Ovary (tissue), 9 donors: Measurements from ENCODE around the gene FNDC8. TPM values are rescaled to one million over a fixed set of nuclear protein-coding genes. Genes with fewer than 3 reads are reported as not detected.

Experiments
- DNase-seq, 5 donors: peaks; one replicate each; pipeline ENCODE4 v3.0.0-alpha.2; 2019 to 2020
- H3K27ac ChIP-seq, 2 donors: fragments of 200-600 bp; one replicate each; pipeline versions ENCODE4 v1.5.1 to v1.8.0; 2019 to 2022
- H3K27me3 ChIP-seq: fragments of 200-600 bp; one replicate; pipeline ENCODE4 v1.8.0; 2022
- H3K36me3 ChIP-seq: fragments of 200-600 bp; sonication (generic); one replicate; pipeline ENCODE4 v1.5.1; 2019
- H3K4me1 ChIP-seq: one replicate; pipeline ENCODE4 v1.8.1; 2013; ENCODE audit warnings: mild to moderate bottlenecking, moderate library complexity; ENCODE audit not compliant: insufficient read depth
- H3K4me3 ChIP-seq: fragments of 200-600 bp; sonication (generic); one replicate; pipeline ENCODE4 v1.5.1; 2017
- H3K9me3 ChIP-seq, 2 donors: fragments of 200-600 bp in 1 of 2; sonication (generic) in 1 of 2; one replicate each; pipeline versions ENCODE4 v1.5.1 to v1.8.1; 2013 to 2019; ENCODE audit warnings: mild to moderate bottlenecking in 1 of 2, moderate library complexity in 1 of 2
- CTCF ChIP-seq, 3 donors: fragments of 450-650 bp in 2 of 3; fragments of 200-600 bp in 1 of 3; IDR thresholded peaks; one replicate each; pipeline versions ENCODE4 v1.5.1 to v1.8.0; 2016 to 2022; ENCODE audit warnings: antibody characterized with exemption in 3 of 3, mild to moderate bottlenecking in 1 of 3
- EP300 ChIP-seq: sonication (generic); formaldehyde crosslinking; IDR thresholded peaks from one replicate; pipeline ENCODE4 v1.6.1; 2017; ENCODE audit warnings: antibody characterized with exemption
- POLR2A ChIP-seq: fragments of 450-650 bp; IDR thresholded peaks from one replicate; pipeline ENCODE4 v1.6.1; 2017; ENCODE audit warnings: antibody characterized with exemption, mild to moderate bottlenecking, moderate library complexity
- WGBS, 3 donors: extraction: QIAGEN DNeasy Blood & Tissue Kit in 1 of 3; methylation state at CpG; one replicate each; pipeline versions ENCODE4 v1.1.5 to v1.1.7; 2013 to 2017; 5-methylcytosine and 5-hydroxymethylcytosine counted together
- intact Hi-C, 4 donors: fragments of 100-400 bp; cut with DNase I; formaldehyde crosslinking; loops; one replicate each; pipeline versions ENCODE4 v1.11.0 to v1.15.1; 2022 to 2023
- polyA plus RNA-seq, 2 donors: library from polyadenylated mRNA; stranded (reverse); fragments of 200-250 nt in 1 of 2; fragments of 350-450 nt in 1 of 2; fragmentation: Illumina TruSeq in 1 of 2; extraction: RNeasy Lipid Tissue Mini Kit (QIAGEN cat#74804) in 1 of 2; gene quantifications; one replicate each; pipeline ENCODE4 v1.2.3, GENCODE V29; 2013 to 2014
- total RNA-seq, 7 donors: library from RNA; depleted of rRNA in 2 of 7; stranded (reverse); fragments of >200 nt in 2 of 7; fragmentation: NEBNext Ultra II Directional in 3 of 7; extraction: Animal tissue kit (Norgen Biotek cat#: 25700) in 3 of 7; gene quantifications; one replicate each; pipeline versions ENCODE4 v1.1.0 to v1.2.4, GENCODE V29; 2016 to 2023
- donor health status: DM: no; HTN: no; CAD: no; lungs with moderate emphysema.
- donor health status: DM: no; HTN: no; CAD: no.
- donor health status: Bipolar disorder and iron deficiency.
- donor health status: DM: yes; HTN: yes; CAD: no.
- donor health status: DM: no; HTN: no; CAD: no.
- donor health status: DM: yes; HTN: yes; CAD: no.

Gene FNDC8
- total and polyA plus RNA-seq, 9 donors, result not detected

DNA sequence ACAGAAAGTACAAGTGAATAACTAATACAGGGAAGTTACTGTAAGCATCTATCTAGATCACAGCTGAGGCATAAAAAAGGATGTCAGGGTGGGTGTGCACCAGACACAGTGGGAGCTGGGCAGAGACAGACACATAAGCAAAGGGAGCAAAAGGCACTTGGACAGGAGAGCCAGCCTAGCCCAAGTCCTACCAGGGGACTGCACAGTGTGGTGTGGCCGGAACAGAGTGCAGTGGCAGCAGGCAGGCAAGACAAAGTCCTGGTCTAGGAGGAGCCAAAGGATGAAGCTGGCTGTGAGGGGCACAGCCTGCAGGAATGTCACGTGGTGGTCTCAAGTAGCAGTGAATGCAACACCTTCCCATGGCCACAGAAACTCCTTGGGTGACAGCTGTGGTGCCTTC lies 23.6 kb upstream of the FNDC8 start:
- intact Hi-C loops, result no loop called here
- DNase-seq, result no peak
- no peaks in the 10 kb centered on the region for H3K4me1 ChIP-seq
- H3K4me3 ChIP-seq, result no peak overlapping the region
- H3K9me3 ChIP-seq, result no peaks in the 10 kb centered on the region
- no peaks in the 10 kb centered on the region for H3K36me3 ChIP-seq
- 78 to 92% (median 84%) methylated on average over 2 of the region's 2 CpGs for WGBS, 3 donors
- no peak overlapping the region for H3K27ac ChIP-seq
- H3K27me3 ChIP-seq, result no peaks in the 10 kb centered on the region
- TF ChIP-seq CTCF (IDR thresholded peaks at IDR 0.05) (no peak), POLR2A (no peak), EP300 (no peak)

GRCh38 chr17:35099908-35100307 lies 21.5 kb upstream of the FNDC8 start:
- H3K4me3 ChIP-seq, result no peak overlapping the region
- no peaks in the 10 kb centered on the region for H3K9me3 ChIP-seq
- no peaks in the 10 kb centered on the region for H3K4me1 ChIP-seq
- 88 to 91% (median 89%) methylated on average over 3 of the region's 3 CpGs for WGBS, 3 donors
- no peak for DNase-seq
- H3K27me3 ChIP-seq, result no peaks in the 10 kb centered on the region
- H3K27ac ChIP-seq, result no peak overlapping the region
- no peaks in the 10 kb centered on the region for H3K36me3 ChIP-seq
- intact Hi-C loops, result no loop called here
- no peak for TF ChIP-seq EP300
- no peak for TF ChIP-seq CTCF (IDR thresholded peaks at IDR 0.05)
- no peak for TF ChIP-seq POLR2A

DNA sequence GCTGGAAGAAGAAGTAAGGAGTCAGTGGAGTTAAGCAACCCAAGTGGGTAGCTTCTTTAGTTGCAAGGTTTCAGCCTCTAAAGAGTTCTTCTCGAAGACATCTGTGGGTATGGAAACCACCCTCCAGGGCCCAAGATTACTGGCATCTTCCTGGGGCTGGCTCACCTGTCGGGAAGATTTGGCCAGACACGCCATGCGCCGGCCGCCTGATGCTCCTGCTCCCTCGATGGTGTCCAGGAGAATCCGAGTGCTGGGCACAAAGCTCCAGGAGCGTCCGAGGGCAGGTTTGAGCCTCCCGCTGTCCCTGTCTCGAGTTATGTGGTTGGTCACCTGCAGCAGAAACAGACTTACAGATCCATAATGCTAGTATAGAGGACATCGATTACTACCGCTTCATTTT lies 20.4 kb upstream of the FNDC8 start:
- WGBS, 3 donors, result 91 to 96% (median 95%) methylated on average over 14 of the region's 14 CpGs
- TF ChIP-seq POLR2A, result no peak
- no peaks in the 10 kb centered on the region for H3K4me1 ChIP-seq
- no peak overlapping the region for H3K4me3 ChIP-seq
- intact Hi-C loops, result no loop called here
- H3K36me3 ChIP-seq, result no peaks in the 10 kb centered on the region
- H3K27me3 ChIP-seq, result no peaks in the 10 kb centered on the region
- H3K27ac ChIP-seq, result no peak overlapping the region
- H3K9me3 ChIP-seq, result no peaks in the 10 kb centered on the region
- no peak for DNase-seq

DNA sequence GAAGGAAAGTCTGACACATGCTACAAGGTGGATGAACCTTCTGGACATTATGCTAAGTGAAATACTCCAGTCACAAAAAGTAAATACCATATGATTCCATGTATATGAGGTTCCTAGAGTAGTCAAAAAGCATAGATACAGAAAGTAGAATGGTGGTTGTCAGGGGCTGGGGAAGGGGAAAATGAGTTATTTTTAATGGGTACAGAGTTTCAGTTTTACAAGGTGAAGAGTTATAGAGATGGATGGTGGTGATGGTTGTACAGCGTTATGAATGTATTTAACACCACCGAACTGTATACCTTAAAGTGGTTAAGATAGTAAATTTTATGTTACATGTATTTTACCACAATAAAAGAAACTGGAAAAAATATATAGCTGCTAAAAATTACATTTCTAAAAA lies 19.7 kb upstream of the FNDC8 start:
- Histone ChIP-seq H3K27me3 (no peaks in the 10 kb centered on the region), H3K36me3 (no peaks in the 10 kb centered on the region), H3K4me3 (no peak overlapping the region), H3K27ac (no peak overlapping the region), H3K4me1 (no peaks in the 10 kb centered on the region), H3K9me3 (no peaks in the 10 kb centered on the region)
- WGBS, 3 donors, result 93 to 94% (median 93%) methylated on average over 2 of the region's 2 CpGs
- TF ChIP-seq CTCF (IDR thresholded peaks at IDR 0.05) (no peak), EP300 (no peak), POLR2A (no peak)
- intact Hi-C loops, result no loop called here
- DNase-seq, result no peak

- DNase-seq, result no peak
- Histone ChIP-seq H3K27me3 (no peaks in the 10 kb centered on the region), H3K4me3 (no peak overlapping the region), H3K4me1 (no peaks in the 10 kb centered on the region), H3K9me3 (no peaks in the 10 kb centered on the region), H3K36me3 (no peaks in the 10 kb centered on the region), H3K27ac (no peak overlapping the region)
- intact Hi-C loops, result no loop called here
- 60 to 81% (median 61%) methylated on average over 5 of the region's 5 CpGs for WGBS, 3 donors
- TF ChIP-seq POLR2A (no peak), CTCF (IDR thresholded peaks at IDR 0.05) (no peak), EP300 (no peak)
Observed at GRCh38 chr17:35103271-35103670, 18.1 kb upstream of the FNDC8 start.
